HUES6 (cell line): ENCODE data around the gene C3AR1.

ENCODE experiments used
- H3K27ac ChIP-seq: 2 replicates; pipeline ENCODE4 v1.7.0; 2013; ENCODE audit warnings: low read depth, mild to moderate bottlenecking, low read length, inconsistent platforms
- H3K27me3 ChIP-seq: 2 replicates; pipeline ENCODE4 v1.6.1; 2013; ENCODE audit warnings: low read length; ENCODE audit not compliant: control insufficient read depth, insufficient read depth
- H3K36me3 ChIP-seq: 2 replicates; pipeline ENCODE4 v1.6.1; 2013; ENCODE audit warnings: low read length; ENCODE audit not compliant: control insufficient read depth, insufficient read depth
- H3K4me1 ChIP-seq: 2 replicates; pipeline ENCODE4 v1.6.1; 2013; ENCODE audit warnings: low read length; ENCODE audit not compliant: control insufficient read depth, insufficient read depth
- H3K4me3 ChIP-seq: 2 replicates; pipeline ENCODE4 v1.5.1; 2013; ENCODE audit warnings: low read depth, low read length
- H3K9ac ChIP-seq: one replicate; pipeline ENCODE4 v1.6.1; 2013; ENCODE audit warnings: mild to moderate bottlenecking, low read length
- H3K9me3 ChIP-seq: 2 replicates; pipeline ENCODE4 v1.6.1; 2013; ENCODE audit warnings: low read depth, low read length; ENCODE audit not compliant: control insufficient read depth, insufficient read depth

C3AR1 gene

GRCh38 chr12:8057839-8058238 is 8.3 kb downstream of the C3AR1 start:
- Histone ChIP-seq H3K4me3 (no peak overlapping the region), H3K36me3 (peaks cover 14% of the 10 kb centered on the region), H3K27me3 (no peaks in the 10 kb centered on the region), H3K9ac (no peak overlapping the region), H3K4me1 (no peaks in the 10 kb centered on the region), H3K9me3 (no peaks in the 10 kb centered on the region), H3K27ac (no peak overlapping the region)

GRCh38 chr12:8057306-8057705 is 8.9 kb downstream of the C3AR1 start:
- Histone ChIP-seq H3K36me3 (peaks cover 19% of the 10 kb centered on the region), H3K4me1 (no peaks in the 10 kb centered on the region), H3K27me3 (no peaks in the 10 kb centered on the region)

GRCh38 chr12:8054816-8055215 is 11.3 kb downstream of the C3AR1 start:
- Histone ChIP-seq H3K4me3 (no peak overlapping the region), H3K4me1 (no peaks in the 10 kb centered on the region), H3K27ac (no peak overlapping the region), H3K36me3 (peaks cover 33% of the 10 kb centered on the region), H3K9ac (no peak overlapping the region), H3K9me3 (no peaks in the 10 kb centered on the region), H3K27me3 (no peaks in the 10 kb centered on the region)

More at GRCh38 chr12:8057306-8057705, 8.9 kb downstream of the C3AR1 start:
- Histone ChIP-seq H3K4me3 (no peak overlapping the region), H3K9ac (no peak overlapping the region), H3K27ac (no peak overlapping the region), H3K9me3 (no peaks in the 10 kb centered on the region)

DNA sequence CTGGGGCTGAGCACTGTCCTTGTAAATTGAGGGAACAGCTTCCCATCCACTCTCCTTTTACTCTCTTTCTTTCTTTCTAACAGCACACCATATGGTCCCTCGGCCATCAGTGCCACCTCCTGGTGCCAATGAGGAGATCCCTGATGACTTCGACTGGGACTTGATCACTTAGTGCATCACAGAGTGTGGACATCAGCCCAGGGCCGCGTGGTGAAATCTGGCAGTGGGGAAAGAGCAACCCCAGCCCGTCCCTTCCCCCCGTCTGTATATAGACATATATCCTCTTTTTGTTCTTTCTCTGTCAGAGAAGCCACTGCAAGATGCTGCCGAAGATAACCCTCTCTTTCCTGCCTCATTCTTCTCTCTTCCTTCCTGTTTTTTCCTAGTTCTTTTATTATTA is 13.5 kb downstream of the C3AR1 start:
- H3K27ac ChIP-seq: no peak overlapping the region
- peaks cover 55% of the 10 kb centered on the region for H3K36me3 ChIP-seq
- no peak overlapping the region for H3K9ac ChIP-seq
- no peak overlapping the region for H3K4me3 ChIP-seq
- no peaks in the 10 kb centered on the region for H3K9me3 ChIP-seq
- H3K27me3 ChIP-seq: no peaks in the 10 kb centered on the region
- no peaks in the 10 kb centered on the region for H3K4me1 ChIP-seq

DNA sequence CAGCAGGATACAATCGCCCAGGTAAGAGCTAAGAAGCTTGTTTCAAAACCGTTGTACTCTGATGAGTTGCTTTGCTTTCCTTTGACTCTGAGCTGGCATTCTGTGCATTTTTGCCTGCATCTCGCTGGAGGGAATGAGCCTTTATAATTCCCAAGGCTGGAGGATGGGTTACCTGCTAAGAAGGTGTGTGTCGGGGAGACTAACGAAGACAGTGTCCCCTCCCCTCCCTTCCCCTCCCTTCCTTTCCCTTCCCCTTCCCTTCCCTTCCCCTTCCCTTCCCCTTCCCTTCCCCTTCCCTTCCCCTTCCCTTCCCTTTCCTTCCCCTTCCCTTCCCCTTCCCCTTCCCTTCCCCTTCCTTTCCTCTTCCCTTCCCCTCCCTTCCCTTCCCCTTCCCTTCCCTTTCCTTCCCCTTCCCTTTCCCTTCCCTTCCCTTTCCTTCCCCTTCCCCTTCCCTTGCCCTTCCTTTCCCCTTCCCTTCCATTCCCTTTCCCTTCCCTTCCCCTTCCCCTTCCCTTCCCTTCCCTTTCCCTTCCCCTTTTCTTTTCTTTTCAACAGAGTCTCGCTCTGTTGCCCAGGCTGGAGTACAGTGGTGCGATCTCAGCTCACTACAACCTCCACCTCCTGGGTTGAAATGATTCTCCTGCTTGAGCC is 15.4 kb downstream of the C3AR1 start:
- Histone ChIP-seq H3K9ac (no peak overlapping the region), H3K27ac (no peak overlapping the region), H3K36me3 (peaks cover 66% of the 10 kb centered on the region), H3K4me3 (no peak overlapping the region), H3K4me1 (no peaks in the 10 kb centered on the region), H3K9me3 (no peaks in the 10 kb centered on the region), H3K27me3 (no peaks in the 10 kb centered on the region)

DNA sequence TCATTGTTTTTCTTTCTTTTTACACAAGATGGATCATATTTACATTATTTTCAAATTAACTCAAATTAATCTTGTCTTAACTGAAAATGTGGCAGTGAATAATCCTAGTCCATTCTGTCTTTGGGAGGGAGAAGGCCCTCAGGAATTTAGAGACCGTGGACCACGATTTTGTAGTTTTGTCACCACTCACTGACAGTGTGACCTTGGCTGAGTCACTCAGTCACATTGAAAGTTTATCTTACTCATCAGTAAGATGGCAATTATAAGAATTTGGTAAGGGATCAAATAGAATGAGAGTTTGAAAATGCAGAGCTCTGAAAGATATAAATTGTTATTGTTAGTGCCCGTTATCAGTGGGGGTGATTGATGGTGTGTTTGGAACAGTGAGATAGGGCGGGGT is 17.3 kb downstream of the C3AR1 start:
- Histone ChIP-seq H3K36me3 (peaks cover 67% of the 10 kb centered on the region), H3K4me3 (no peak overlapping the region), H3K9me3 (no peaks in the 10 kb centered on the region), H3K9ac (no peak overlapping the region), H3K27me3 (no peaks in the 10 kb centered on the region), H3K27ac (no peak overlapping the region), H3K4me1 (no peaks in the 10 kb centered on the region)

DNA sequence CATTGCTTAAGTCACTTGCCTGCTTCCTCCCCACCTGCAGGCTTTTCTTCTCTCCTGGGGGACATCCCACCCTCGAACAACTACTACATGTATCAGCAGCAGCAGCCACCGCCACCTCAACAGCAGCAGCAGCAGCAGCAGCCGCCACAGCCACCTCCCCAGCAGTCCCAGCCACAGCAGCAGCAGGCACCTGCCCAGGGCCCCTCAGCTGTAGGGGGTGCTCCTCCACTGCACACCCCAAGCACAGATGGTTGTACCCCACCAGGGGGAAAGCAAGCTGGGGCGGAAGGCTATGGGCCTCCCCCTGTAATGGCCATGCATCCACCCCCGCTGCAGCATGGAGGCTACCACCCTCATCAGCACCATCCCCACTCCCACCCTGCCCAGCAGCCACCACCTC is 18.3 kb downstream of the C3AR1 start:
- H3K27me3 ChIP-seq: no peaks in the 10 kb centered on the region
- H3K27ac ChIP-seq: no peak overlapping the region
- no peaks in the 10 kb centered on the region for H3K9me3 ChIP-seq
- H3K9ac ChIP-seq: no peak overlapping the region
- H3K4me3 ChIP-seq: no peak overlapping the region
- peaks cover 69% of the 10 kb centered on the region for H3K36me3 ChIP-seq
- no peaks in the 10 kb centered on the region for H3K4me1 ChIP-seq

- Histone ChIP-seq H3K4me3 (no peak overlapping the region), H3K27ac (no peak overlapping the region), H3K36me3 (peaks cover 64% of the 10 kb centered on the region), H3K9ac (no peak overlapping the region), H3K9me3 (no peaks in the 10 kb centered on the region), H3K27me3 (no peaks in the 10 kb centered on the region), H3K4me1 (no peaks in the 10 kb centered on the region)
Observed at GRCh38 chr12:8045952-8046944, 19.9 kb downstream of the C3AR1 start.

GRCh38 chr12:8040791-8041190 is 25.4 kb downstream of the C3AR1 start:
- Histone ChIP-seq H3K36me3 (peaks cover 33% of the 10 kb centered on the region), H3K27me3 (no peaks in the 10 kb centered on the region), H3K9me3 (no peaks in the 10 kb centered on the region)

GRCh38 chr12:8038659-8039114 is 27.5 kb downstream of the C3AR1 start:
- Histone ChIP-seq H3K4me1 (peaks cover 61% of the 10 kb centered on the region), H3K36me3 (peaks cover 22% of the 10 kb centered on the region)

More at GRCh38 chr12:8040791-8041190, 25.4 kb downstream of the C3AR1 start:
- Histone ChIP-seq H3K27ac (no peak overlapping the region), H3K4me3 (no peak overlapping the region), H3K4me1 (peaks cover 40% of the 10 kb centered on the region), H3K9ac (no peak overlapping the region)

DNA sequence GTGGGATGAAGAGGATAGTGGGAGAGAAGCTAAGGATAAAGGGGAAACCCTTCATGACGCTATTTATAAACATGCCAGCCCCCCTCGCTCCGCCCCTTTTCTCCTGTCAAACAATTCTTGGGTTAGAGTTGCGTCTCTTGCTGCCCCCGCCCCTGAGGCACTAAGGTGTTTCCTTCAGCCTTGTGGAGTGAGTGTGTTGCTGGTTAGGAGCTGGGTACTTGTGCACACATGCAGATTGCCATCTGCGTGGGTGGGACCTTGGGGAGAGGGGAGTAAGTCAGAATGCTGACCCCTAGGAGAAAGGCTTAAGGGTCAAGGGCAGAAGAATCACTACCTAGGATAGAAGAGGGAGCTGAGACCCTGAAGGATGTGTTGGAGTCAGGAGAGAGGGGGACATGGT is 28.2 kb downstream of the C3AR1 start:
- peak overlapping the region; percentile 51 for H3K9ac ChIP-seq
- H3K9me3 ChIP-seq: no peaks in the 10 kb centered on the region
- no peaks in the 10 kb centered on the region for H3K27me3 ChIP-seq
- no peak overlapping the region for H3K27ac ChIP-seq
- H3K4me1 ChIP-seq: peaks cover 63% of the 10 kb centered on the region
- peak overlapping the region; percentile 58 for H3K4me3 ChIP-seq
- H3K36me3 ChIP-seq: peaks cover 16% of the 10 kb centered on the region

More at GRCh38 chr12:8038659-8039114, 27.5 kb downstream of the C3AR1 start:
- Histone ChIP-seq H3K9me3 (no peaks in the 10 kb centered on the region), H3K9ac (peak overlapping the region; percentile 51), H3K27me3 (no peaks in the 10 kb centered on the region), H3K27ac (no peak overlapping the region), H3K4me3 (peak overlapping the region; percentile 58)
